Stomach (tissue), 9 donors: Measurements from ENCODE around the gene DOCK3. TPM values are rescaled to one million over a fixed set of nuclear protein-coding genes. Genes with fewer than 3 reads are reported as not detected.
"Not testable (repeated sequence)": the region's sequence is repeated elsewhere in the genome, so short reads cannot be mapped to it uniquely, and the experiment has no call there.

Experiments
- DNase-seq, 2 donors: peaks; one replicate each; pipeline versions ENCODE4 v3.0.0 to v3.0.0-alpha.2; 2013 to 2019
- H3K27ac ChIP-seq, 5 donors: fragments of 200-600 bp in 4 of 5; sonication (generic) in 4 of 5; one replicate each; pipeline ENCODE4 v1.5.1; 2013 to 2019; ENCODE audit warnings: mild to moderate bottlenecking in 1 of 5, moderate library complexity in 1 of 5
- H3K27me3 ChIP-seq, 3 donors: fragments of 200-600 bp; sonication (generic); one replicate each; pipeline ENCODE4 v1.5.1; 2017 to 2019; ENCODE audit warnings: mixed run types in 1 of 3
- H3K36me3 ChIP-seq, 4 donors: fragments of 200-600 bp; sonication (generic); 1 replicate in 3 of 4; 2 replicates in 1 of 4; pipeline ENCODE4 v1.5.1; 2016 to 2019
- H3K4me1 ChIP-seq, 4 donors: fragments of 200-600 bp; sonication (generic); one replicate each; pipeline ENCODE4 v1.5.1; 2016 to 2019
- H3K4me3 ChIP-seq, 4 donors: fragments of 200-600 bp; sonication (generic) in 3 of 4; one replicate each; pipeline ENCODE4 v1.5.1; 2016 to 2019; ENCODE audit warnings: mild to moderate bottlenecking in 1 of 4
- H3K9me3 ChIP-seq, 4 donors: fragments of 200-600 bp; sonication (generic); one replicate each; pipeline ENCODE4 v1.5.1; 2016 to 2019
- EP300 ChIP-seq: sonication (generic); formaldehyde crosslinking; IDR thresholded peaks from one replicate; pipeline ENCODE4 v1.6.1; 2017; ENCODE audit warnings: antibody characterized with exemption
- POLR2A ChIP-seq, 4 donors: fragments of 450-650 bp; IDR thresholded peaks; one replicate each; pipeline ENCODE4 v1.6.1; 2016; ENCODE audit warnings: antibody characterized with exemption in 4 of 4, control low read depth in 2 of 4, mild to moderate bottlenecking in 1 of 4, moderate library complexity in 1 of 4
- POLR2AphosphoS5 ChIP-seq, 3 donors: sonication (generic); formaldehyde crosslinking; IDR thresholded peaks; one replicate each; pipeline ENCODE4 v1.6.1; 2016; ENCODE audit warnings: antibody characterized with exemption in 3 of 3
- WGBS, 5 donors: extraction: QIAGEN DNeasy Blood & Tissue Kit in 3 of 5; methylation state at CpG; one replicate each; pipeline versions ENCODE4 v1.1.5 to v1.1.7; 2013 to 2018; 5-methylcytosine and 5-hydroxymethylcytosine counted together
- intact Hi-C: fragments of 100-400 bp; cut with DNase I; formaldehyde crosslinking; loops from one replicate; pipeline ENCODE4 v1.15.1; 2023; ENCODE audit warnings: low total_unique reads
- polyA plus RNA-seq, 3 donors: library from polyadenylated mRNA; stranded (reverse); fragments of 200-250 nt; gene quantifications; one replicate each; pipeline ENCODE4 v1.2.3, GENCODE V29; 2013
- total RNA-seq, 5 donors: library from RNA; depleted of rRNA; stranded (reverse); fragments of >200 nt; gene quantifications; one replicate each; pipeline versions ENCODE4 v1.1.0 to v1.2.3, GENCODE V29; 2014 to 2016
- TF ChIP-seq, protein P1 (sequence below), 7 experiments: fragments of 450-650 bp in 4 of 7; fragments of 200-600 bp in 3 of 7; sonication (generic) in 3 of 7; IDR thresholded peaks; one replicate each; pipeline ENCODE4 v1.5.1; 2016 to 2019; ENCODE audit warnings: antibody characterized with exemption in 7 of 7, control low read depth in 2 of 7, mild to moderate bottlenecking in 1 of 7
- donor health status: healthy with polysubstance abuse.
- donor health status: Bipolar disorder and iron deficiency.
- donor health status: healthy.

The DOCK3 gene
- total and polyA plus RNA-seq, 8 donors: 0.06 to 2.3 (median 1.0) TPM; not detected in 2

DNA sequence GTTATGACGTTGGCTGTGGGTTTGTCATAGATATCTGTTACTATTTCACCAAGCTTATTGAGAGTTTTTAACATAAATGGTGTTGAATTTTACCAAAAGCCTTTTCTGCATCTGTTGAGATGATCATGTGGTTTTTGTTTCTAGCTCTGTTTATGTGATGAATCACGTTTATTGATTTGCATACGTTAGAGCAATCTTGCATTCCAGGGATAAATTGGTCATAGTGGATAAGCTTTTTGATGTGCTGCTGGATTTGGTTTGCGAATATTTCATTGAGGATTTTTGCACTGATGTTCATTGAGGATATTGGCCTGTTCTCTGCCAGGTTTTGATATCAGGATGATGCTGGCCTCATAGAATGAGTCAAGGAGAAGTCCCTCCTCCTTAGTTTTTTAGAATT, 117.8 kb downstream of the DOCK3 start:
- no peak for DNase-seq
- no peaks in the 10 kb centered on the region for H3K4me1 ChIP-seq
- H3K9me3 ChIP-seq: no peaks in the 10 kb centered on the region
- no peak overlapping the region for H3K27ac ChIP-seq
- 64 to 84% (median 69%) methylated on average over 4 of the region's 4 CpGs for WGBS, 5 donors
- H3K4me3 ChIP-seq: no peak overlapping the region
- H3K36me3 ChIP-seq: no peaks in the 10 kb centered on the region
- intact Hi-C loops: no loop called here
- TF ChIP-seq, protein P1, sequence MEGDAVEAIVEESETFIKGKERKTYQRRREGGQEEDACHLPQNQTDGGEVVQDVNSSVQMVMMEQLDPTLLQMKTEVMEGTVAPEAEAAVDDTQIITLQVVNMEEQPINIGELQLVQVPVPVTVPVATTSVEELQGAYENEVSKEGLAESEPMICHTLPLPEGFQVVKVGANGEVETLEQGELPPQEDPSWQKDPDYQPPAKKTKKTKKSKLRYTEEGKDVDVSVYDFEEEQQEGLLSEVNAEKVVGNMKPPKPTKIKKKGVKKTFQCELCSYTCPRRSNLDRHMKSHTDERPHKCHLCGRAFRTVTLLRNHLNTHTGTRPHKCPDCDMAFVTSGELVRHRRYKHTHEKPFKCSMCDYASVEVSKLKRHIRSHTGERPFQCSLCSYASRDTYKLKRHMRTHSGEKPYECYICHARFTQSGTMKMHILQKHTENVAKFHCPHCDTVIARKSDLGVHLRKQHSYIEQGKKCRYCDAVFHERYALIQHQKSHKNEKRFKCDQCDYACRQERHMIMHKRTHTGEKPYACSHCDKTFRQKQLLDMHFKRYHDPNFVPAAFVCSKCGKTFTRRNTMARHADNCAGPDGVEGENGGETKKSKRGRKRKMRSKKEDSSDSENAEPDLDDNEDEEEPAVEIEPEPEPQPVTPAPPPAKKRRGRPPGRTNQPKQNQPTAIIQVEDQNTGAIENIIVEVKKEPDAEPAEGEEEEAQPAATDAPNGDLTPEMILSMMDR (IDR thresholded peaks at IDR 0.05): no peak
- TF ChIP-seq POLR2AphosphoS5 (IDR thresholded peaks at IDR 0.05) (no peak), EP300 (no peak), POLR2A (IDR thresholded peaks at IDR 0.05) (no peak)
- no peaks in the 10 kb centered on the region for H3K27me3 ChIP-seq

DNA sequence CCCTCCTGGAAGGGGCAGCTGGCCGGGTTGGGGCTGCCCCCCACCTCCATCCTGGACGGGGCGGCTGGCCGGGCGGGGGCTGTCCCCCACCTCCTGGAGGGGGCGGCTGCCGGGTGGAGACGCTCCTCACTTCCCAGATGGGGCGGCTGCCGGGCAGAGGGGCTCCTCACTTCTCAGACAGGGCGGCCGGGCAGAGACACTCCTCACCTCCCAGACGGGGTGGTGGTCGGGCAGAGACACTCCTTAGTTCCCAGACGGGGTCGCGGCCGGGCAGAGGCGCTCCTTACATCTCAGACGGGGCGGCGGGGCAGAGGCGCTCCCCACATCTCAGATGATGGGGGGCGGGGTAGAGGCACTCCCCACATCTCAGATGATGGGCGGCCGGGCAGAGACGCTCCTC, 129.1 kb downstream of the DOCK3 start:
- H3K4me3 ChIP-seq, H3K36me3 ChIP-seq, H3K27me3 ChIP-seq, intact Hi-C loops, DNase-seq, H3K27ac ChIP-seq, H3K4me1 ChIP-seq: not testable (repeated sequence)
- peaks cover 0 to 56% (median 40%) of the 10 kb centered on the region in 4 donors for H3K9me3 ChIP-seq
- 95 to 97% (median 97%) methylated on average over 16 to 27 of the region's 27 CpGs; no CpG with 5 or more reads in 1 of the 5 donors for WGBS, 5 donors

DNA sequence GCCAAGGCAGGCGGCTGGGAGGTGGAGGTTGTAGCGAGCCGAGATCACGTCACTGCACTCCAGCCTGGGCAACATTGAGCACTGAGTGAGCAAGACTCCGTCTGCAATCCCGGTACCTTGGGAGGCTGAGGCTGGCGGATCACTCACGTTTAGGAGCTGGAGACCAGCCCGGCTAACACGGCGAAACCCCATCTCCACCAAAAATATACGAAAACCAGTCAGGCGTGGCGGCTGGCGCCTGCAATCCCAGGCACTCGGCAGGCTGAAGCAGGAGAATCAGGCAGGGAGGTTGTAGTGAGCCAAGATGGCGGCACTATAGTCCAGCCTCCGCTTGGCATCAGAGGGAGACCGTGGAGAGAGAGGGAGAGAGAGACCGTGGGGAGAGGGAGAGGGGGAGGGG, 129.6 kb downstream of the DOCK3 start:
- intact Hi-C loops, H3K27me3 ChIP-seq, H3K27ac ChIP-seq, H3K4me3 ChIP-seq, H3K4me1 ChIP-seq, H3K36me3 ChIP-seq, DNase-seq: not testable (repeated sequence)
- peaks cover 0 to 50% (median 36%) of the 10 kb centered on the region in 4 donors for H3K9me3 ChIP-seq
- WGBS, 5 donors: 91 to 98% (median 95%) methylated on average over 16 to 20 of the region's 20 CpGs

DNA sequence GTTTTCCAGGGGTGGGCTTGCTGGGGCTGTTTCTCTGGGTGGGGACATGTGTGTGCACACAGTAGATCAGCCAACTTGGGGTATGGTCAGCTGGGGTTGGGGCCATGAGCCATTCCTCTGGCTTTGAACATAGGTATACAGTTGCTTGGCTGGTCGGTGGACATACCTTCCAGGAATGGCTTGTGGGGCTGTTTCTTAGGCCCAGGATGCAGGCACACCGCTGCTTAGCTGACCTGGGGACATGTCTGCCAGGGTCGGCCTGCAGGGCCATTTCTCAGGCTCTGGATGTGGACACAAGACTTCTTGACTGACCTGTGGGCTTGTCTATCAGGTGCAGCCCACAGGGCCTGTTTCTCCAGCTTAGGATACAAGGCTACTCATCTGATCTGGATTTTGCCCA, 130.6 kb downstream of the DOCK3 start:
- 79 to 100% (median 82%) methylated on average over 1 to 3 of the region's 3 CpGs for WGBS, 5 donors
- TF ChIP-seq EP300 (no peak), POLR2AphosphoS5 (IDR thresholded peaks at IDR 0.05) (no peak), POLR2A (IDR thresholded peaks at IDR 0.05) (no peak)
- TF ChIP-seq, protein P1 (IDR thresholded peaks at IDR 0.05): no peak
- intact Hi-C loops: no loop called here
- Histone ChIP-seq H3K4me1 (no peaks in the 10 kb centered on the region), H3K4me3 (no peak overlapping the region), H3K27ac (no peak overlapping the region), H3K27me3 (no peaks in the 10 kb centered on the region), H3K9me3 (peaks cover 0 to 41% (median 32%) of the 10 kb centered on the region in 4 donors), H3K36me3 (no peaks in the 10 kb centered on the region)
- DNase-seq: no peak

DNA sequence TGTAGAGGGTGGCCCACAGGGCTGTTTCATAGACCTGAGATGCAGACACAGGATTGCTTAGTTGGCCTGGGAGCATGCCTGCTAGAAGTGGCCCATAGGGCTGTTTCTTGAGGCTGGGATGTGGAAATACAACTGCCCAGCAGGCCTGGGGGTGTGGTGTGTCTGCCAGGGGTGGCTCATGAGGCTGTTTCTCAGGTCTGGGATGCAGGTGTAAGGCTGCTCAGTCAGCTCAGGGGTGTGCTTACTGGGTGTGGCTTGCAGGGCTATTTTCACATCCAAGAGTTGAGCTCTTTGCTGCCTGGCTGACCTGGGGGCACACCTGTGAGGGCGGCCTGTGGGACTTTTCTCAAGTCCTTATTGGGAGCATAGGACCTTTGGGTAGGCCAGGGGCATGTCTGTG, 131.3 kb downstream of the DOCK3 start:
- Histone ChIP-seq H3K4me1 (no peaks in the 10 kb centered on the region), H3K4me3 (no peak overlapping the region), H3K27ac (no peak overlapping the region), H3K36me3 (no peaks in the 10 kb centered on the region), H3K27me3 (no peaks in the 10 kb centered on the region), H3K9me3 (peaks cover 0 to 34% (median 27%) of the 10 kb centered on the region in 4 donors)
- peak in 1 of 2 donors; percentile 14 for DNase-seq
- intact Hi-C loops: no loop called here
- WGBS, 5 donors: 75 to 89% (median 80%) methylated on average over 1 of the region's 1 CpG; no CpG with 5 or more reads in 1 of the 5 donors
- no peak for TF ChIP-seq EP300
- TF ChIP-seq, protein P1 (IDR thresholded peaks at IDR 0.05): no peak
- no peak for TF ChIP-seq POLR2A (IDR thresholded peaks at IDR 0.05)
- TF ChIP-seq POLR2AphosphoS5 (IDR thresholded peaks at IDR 0.05): no peak
